VCaP (cell line): ENCODE results near the gene SMIM1.

Experiments used
- H3K27ac ChIP-seq: fragments of 450-650 bp; 2 replicates; pipeline ENCODE4 v1.5.1; 2017
- CTCF ChIP-seq: fragments of 450-650 bp; conservative IDR thresholded peaks from 2 replicates; pipeline ENCODE4 v1.5.1; 2017; ENCODE audit warnings: mild to moderate bottlenecking, moderate library complexity

SMIM1 gene

DNA sequence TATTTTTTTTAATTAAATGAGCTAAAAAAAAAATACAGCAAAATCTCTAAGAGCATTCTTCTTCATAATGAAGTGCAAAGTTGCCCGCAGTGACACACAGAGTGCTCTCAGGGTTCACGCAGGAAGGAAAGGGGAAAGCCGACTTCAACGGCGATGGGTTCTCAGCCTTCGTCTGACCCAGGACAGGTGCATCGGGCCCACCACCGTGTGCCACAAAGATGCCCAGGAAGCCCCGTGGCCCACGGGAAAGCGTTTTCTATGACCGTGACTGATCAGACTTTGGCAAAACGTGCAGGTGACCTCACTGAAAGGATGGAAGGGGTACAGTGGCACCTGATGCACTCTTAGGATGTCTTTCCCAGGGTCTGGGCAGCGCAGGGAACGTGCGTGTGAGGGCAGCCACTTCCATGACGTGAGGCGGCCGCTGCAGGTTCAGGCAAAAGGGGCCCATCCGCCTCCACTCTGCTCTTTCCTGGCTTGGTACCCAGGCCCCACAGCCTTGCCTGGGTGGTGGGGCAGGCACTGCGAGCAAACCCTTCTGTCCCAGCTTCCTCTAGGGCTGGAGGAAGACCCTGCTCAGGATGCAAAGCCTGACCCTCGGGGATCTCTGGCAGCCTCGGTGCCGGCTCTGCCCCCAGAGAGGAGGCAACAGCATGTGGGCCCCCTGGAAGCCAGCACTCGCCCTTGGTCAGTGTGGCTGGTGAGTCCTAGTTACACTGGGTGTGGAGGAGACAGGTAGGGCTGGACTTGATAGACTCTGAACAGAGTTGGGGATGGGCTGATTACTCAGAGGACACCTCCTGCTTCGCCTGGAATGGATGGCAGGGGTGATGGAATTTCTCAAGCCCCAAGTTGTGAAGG, 15.4 kb downstream of the SMIM1 start:
- TF ChIP-seq CTCF: no peak
- H3K27ac ChIP-seq: no peak overlapping the region

DNA sequence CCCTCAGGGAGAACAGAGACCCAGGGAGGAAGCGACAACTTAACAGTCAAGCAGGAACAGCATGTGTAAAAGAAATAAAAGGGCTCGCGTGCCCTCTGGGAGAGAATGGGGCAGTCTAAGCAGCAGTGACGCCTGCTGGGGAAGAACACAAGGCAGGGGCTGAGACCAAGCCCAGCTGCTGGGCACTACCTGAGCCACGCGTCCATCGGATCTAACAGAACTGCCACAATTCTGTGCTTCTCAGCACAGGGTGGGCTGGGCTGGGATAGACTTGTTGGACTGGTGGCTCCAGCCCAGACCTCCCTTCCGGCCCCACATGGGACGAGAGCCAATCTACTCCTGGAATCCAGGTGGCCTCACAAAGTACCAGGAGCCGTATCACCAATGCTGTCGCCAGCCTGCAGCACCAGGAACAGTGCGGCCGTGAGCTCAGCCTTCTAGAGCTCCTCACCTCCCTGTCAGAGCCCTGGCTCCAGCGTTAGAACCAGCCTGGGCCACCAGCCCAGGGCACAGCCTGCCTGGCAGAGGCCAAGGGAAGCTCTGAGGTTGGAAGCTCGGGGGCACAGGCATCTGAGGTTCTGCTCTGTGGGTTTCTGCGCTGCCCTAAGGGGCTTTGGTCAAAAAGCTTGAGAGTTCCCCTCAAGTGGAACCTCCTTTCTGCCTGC, 16.3 kb downstream of the SMIM1 start:
- TF ChIP-seq CTCF: no peak
- no peak overlapping the region for H3K27ac ChIP-seq

GRCh38 chr1:3789421-3790300, 17.1 kb downstream of the SMIM1 start:
- TF ChIP-seq CTCF: no peak
- no peak overlapping the region for H3K27ac ChIP-seq

- TF ChIP-seq CTCF: no peak
- no peak overlapping the region for H3K27ac ChIP-seq
These were observed 18.0 kb downstream of the SMIM1 start for GRCh38 chr1:3790500-3790923.

DNA sequence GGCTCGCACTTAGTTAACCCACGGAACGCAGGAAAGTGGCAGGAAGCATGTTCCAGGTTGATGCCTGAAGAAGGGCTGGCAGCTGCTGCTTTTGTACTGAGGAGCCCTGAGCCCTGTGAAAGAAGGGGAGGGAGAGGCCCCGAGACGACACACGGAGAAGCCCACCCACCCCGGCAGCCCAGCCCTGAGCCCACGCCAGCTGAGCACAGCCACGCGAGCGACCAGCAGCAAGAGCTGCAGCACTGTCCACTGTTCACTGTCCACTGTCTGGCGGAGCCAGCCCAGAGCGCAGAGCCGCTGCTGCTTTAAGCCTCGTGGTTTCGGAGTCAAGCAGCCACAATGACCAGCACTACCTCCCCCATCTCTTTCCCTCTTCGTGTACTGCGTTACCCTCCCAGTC, 18.4 kb downstream of the SMIM1 start:
- H3K27ac ChIP-seq: no peak overlapping the region
- no peak for TF ChIP-seq CTCF

- TF ChIP-seq CTCF: no peak
- peak overlapping the region; percentile 87 for H3K27ac ChIP-seq
These were observed 23.1 kb downstream of the SMIM1 start for GRCh38 chr1:3795453-3796214.
